PC-9 (cell line): ENCODE data around the gene SVEP1.

Experiments
- EZH2 ChIP-seq: fragments of 200-600 bp; sonication (generic); IDR thresholded peaks from 2 replicates; pipeline ENCODE4 v1.8.0; 2017; ENCODE audit warnings: antibody characterized with exemption, low read depth
- TF ChIP-seq, protein P1 (sequence below): fragments of 200-600 bp; sonication (generic); conservative IDR thresholded peaks from 2 replicates; pipeline ENCODE4 v1.6.1; 2017; ENCODE audit warnings: mixed run types, antibody characterized with exemption, mild to moderate bottlenecking, moderate library complexity

DNA sequence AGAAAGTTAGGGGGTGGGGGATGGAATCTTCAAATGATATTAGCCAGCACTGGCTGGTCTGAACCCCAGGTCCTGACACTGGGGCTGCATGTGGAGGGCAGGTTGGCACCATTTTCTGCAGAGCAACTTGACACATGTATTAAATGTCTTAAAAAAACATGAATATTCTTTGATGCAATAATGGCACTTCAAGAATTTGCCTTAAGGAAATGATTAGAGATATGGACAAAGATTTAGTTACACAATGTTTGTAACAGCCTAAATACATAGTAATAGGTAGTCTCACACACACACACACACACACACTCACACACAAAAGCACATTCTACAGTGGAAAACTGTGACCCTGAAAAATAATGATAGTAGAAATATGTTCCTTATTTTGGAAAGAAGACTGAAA, 3.6 kb downstream of the SVEP1 start:
- TF ChIP-seq, protein P1, sequence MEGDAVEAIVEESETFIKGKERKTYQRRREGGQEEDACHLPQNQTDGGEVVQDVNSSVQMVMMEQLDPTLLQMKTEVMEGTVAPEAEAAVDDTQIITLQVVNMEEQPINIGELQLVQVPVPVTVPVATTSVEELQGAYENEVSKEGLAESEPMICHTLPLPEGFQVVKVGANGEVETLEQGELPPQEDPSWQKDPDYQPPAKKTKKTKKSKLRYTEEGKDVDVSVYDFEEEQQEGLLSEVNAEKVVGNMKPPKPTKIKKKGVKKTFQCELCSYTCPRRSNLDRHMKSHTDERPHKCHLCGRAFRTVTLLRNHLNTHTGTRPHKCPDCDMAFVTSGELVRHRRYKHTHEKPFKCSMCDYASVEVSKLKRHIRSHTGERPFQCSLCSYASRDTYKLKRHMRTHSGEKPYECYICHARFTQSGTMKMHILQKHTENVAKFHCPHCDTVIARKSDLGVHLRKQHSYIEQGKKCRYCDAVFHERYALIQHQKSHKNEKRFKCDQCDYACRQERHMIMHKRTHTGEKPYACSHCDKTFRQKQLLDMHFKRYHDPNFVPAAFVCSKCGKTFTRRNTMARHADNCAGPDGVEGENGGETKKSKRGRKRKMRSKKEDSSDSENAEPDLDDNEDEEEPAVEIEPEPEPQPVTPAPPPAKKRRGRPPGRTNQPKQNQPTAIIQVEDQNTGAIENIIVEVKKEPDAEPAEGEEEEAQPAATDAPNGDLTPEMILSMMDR = no peak
- TF ChIP-seq EZH2 = no peak
